Measurements from ENCODE around the gene PCDH18. TPM values are rescaled to one million over a fixed set of nuclear protein-coding genes. Genes with fewer than 3 reads are reported as not detected.
"Not testable (repeated sequence)": the region's sequence is repeated elsewhere in the genome, so short reads cannot be mapped to it uniquely, and the experiment has no call there.

The PCDH18 gene
- total RNA-seq, 4 donors from 2014 or later = 10.6 to 27.1 (median 20.8) TPM

DNA sequence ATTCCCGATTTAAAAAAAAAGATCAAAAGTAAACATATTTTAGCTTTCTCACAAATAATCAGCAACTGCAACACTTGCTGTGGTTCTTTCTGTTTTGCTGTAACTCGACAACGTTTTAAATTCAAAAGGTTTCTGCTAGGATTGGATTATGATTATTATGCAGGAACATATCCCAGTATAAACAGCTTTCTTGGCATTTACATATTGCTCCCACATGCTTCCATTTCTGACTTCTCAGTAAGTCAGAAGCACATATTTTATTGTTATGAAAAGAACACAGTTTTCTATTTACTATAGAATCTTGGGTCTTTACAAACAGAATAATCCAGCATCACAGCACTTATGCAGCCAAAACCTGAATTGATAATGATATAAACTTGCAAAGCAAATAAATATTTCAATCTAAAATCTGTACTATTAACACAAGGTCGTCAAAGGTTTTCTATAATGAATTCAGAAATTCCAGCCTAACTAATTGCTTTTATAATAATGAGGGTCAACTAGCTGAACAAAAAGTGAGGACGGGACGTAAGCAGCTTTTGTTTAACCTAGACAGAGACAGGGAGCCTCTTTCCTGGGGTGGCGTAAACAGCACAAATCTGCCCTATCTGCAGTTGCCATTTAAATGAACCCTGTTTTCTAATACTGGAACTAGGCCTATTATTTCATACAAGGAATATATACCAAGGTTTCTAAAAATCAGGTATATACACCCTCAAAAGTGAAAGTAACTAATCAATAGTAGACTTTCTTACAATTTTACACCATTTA, 9.8 kb upstream of the PCDH18 start:
- no peak for DNase-seq
- Histone ChIP-seq H3K27me3 (no peaks in the 10 kb centered on the region), H3K4me1 (peaks cover 0 to 3% (median 0%) of the 10 kb centered on the region in 4 donors), H3K36me3 (no peaks in the 10 kb centered on the region), H3K27ac (peak overlapping the region; percentile 28 to 63 (median 56)), H3K4me3 (peak overlapping the region in 3 of 4 donors; percentile 3 to 18 (median 7)), H3K9me3 (no peaks in the 10 kb centered on the region)
- WGBS, 2 donors (ENCODE audit: low coverage in 1 of 2) = 36 to 44% methylated on average over 7 of the region's 7 CpGs
- in situ Hi-C loops (cut with MboI; ENCODE audit: low pct_ligation_motif_present in 1 of 4, low pct_unique_long_range_greater_than_20kb in 1 of 4, low sequenced_read_pairs in 3 of 4) = loop anchor here in 1 of 4 donors (10.0 kb wide), 1 partner anchor 163 kb away; no protein-coding TSS in a partner anchor
- TF ChIP-seq, protein P1, sequence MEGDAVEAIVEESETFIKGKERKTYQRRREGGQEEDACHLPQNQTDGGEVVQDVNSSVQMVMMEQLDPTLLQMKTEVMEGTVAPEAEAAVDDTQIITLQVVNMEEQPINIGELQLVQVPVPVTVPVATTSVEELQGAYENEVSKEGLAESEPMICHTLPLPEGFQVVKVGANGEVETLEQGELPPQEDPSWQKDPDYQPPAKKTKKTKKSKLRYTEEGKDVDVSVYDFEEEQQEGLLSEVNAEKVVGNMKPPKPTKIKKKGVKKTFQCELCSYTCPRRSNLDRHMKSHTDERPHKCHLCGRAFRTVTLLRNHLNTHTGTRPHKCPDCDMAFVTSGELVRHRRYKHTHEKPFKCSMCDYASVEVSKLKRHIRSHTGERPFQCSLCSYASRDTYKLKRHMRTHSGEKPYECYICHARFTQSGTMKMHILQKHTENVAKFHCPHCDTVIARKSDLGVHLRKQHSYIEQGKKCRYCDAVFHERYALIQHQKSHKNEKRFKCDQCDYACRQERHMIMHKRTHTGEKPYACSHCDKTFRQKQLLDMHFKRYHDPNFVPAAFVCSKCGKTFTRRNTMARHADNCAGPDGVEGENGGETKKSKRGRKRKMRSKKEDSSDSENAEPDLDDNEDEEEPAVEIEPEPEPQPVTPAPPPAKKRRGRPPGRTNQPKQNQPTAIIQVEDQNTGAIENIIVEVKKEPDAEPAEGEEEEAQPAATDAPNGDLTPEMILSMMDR (IDR thresholded peaks at IDR 0.05) = no peak
- TF ChIP-seq EP300 (IDR thresholded peaks at IDR 0.05; ENCODE audit: low read depth) (no peak), POLR2AphosphoS5 (IDR thresholded peaks at IDR 0.05) (no peak), POLR2A (IDR thresholded peaks at IDR 0.05) (no peak)
- intact Hi-C loops (cut with DNase I; ENCODE audit: low total_unique reads) = no loop called here

DNA sequence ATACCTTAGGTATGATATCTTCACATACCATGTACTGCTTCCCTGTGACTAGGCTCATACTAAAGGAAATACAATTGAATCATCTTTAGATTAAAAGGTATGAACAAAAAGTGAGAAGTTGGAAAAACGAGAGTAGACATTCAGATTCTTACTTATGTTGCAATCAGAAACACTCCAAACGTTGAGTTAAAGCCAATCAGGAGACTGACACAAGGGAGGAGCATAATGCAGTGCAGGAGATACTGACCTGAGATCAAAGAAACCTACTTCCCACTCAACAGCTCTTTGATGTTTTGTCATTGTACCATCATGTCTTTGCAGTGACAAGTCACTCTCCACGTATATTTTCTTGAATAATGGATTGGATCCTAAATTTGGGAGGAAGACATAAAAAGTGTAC, 8.9 kb upstream of the PCDH18 start:
- in situ Hi-C loops (cut with MboI; ENCODE audit: low pct_ligation_motif_present in 1 of 4, low pct_unique_long_range_greater_than_20kb in 1 of 4, low sequenced_read_pairs in 3 of 4) = loop anchor here in 1 of 4 donors (10.0 kb wide), 1 partner anchor 164 kb away; no protein-coding TSS in a partner anchor
- no peaks in the 10 kb centered on the region for H3K27me3 ChIP-seq
- H3K36me3 ChIP-seq = no peaks in the 10 kb centered on the region
- WGBS, 2 donors (ENCODE audit: low coverage in 1 of 2) = 22 to 26% methylated on average over 3 of the region's 3 CpGs
- peak overlapping the region; percentile 28 to 63 (median 56) for H3K27ac ChIP-seq
- H3K4me3 ChIP-seq = no peak overlapping the region
- H3K4me1 ChIP-seq = peaks cover 0 to 3% (median 0%) of the 10 kb centered on the region in 4 donors
- intact Hi-C loops (cut with DNase I; ENCODE audit: low total_unique reads) = no loop called here
- TF ChIP-seq, protein P1 (IDR thresholded peaks at IDR 0.05) = no peak
- H3K9me3 ChIP-seq = no peaks in the 10 kb centered on the region
- no peak for DNase-seq

DNA sequence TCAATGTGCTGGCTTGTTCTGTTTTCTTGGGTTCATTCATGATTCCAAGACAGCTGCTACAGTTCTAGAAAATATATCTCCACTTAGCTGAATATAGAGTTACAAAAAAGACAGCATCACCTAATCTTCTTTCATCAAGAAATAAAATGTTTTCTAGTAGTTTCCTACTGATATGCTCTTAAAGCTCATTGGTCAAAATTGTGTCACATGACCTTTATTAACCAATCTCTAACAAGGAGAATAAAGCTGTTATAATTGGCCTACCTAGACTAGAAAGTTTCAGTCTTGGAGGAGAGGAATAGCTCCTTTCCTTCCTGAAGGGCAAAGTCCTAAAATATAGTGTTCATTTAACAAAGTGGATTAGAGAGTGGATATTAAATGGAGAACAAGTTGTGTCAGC, 8.1 kb upstream of the PCDH18 start:
- no peaks in the 10 kb centered on the region for H3K9me3 ChIP-seq
- no peak overlapping the region for H3K4me3 ChIP-seq
- no peaks in the 10 kb centered on the region for H3K27me3 ChIP-seq
- intact Hi-C loops (cut with DNase I; ENCODE audit: low total_unique reads) = no loop called here
- in situ Hi-C loops (cut with MboI; ENCODE audit: low pct_ligation_motif_present in 1 of 4, low pct_unique_long_range_greater_than_20kb in 1 of 4, low sequenced_read_pairs in 3 of 4) = loop anchor here in 1 of 4 donors (10.0 kb wide), 1 partner anchor 164 kb away; no protein-coding TSS in a partner anchor
- H3K27ac ChIP-seq = no peak overlapping the region
- H3K36me3 ChIP-seq = no peaks in the 10 kb centered on the region
- H3K4me1 ChIP-seq = peaks cover 0 to 3% (median 0%) of the 10 kb centered on the region in 4 donors
- no peak for TF ChIP-seq POLR2A (IDR thresholded peaks at IDR 0.05)
- TF ChIP-seq EP300 (IDR thresholded peaks at IDR 0.05; ENCODE audit: low read depth) = no peak
- no peak for TF ChIP-seq POLR2AphosphoS5 (IDR thresholded peaks at IDR 0.05)
- DNase-seq = no peak

DNA sequence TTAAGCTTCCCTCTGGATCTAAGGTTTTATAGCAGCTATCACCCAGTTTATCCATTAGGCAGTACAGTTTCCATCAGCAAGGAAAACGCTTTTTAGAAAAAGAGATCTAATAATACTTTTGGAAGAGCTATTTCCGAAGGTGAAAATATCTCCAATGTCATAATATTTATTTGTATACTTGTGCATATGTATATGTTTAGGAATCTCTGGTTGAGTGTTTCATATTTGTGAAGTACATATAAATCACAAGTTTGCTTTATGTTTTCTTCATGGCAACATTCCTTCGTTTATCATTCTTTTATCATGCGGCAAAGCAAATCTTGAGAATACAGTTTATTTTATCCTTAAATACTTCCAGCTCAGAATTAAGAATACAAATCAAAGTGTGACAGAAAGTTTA, 6.2 kb upstream of the PCDH18 start:
- DNase-seq = no peak
- Histone ChIP-seq H3K36me3 (no peaks in the 10 kb centered on the region), H3K4me1 (peaks cover 0 to 3% (median 0%) of the 10 kb centered on the region in 4 donors), H3K4me3 (no peak overlapping the region), H3K27me3 (no peaks in the 10 kb centered on the region), H3K9me3 (no peaks in the 10 kb centered on the region), H3K27ac (no peak overlapping the region)
- 60 to 65% methylated on average over 4 of the region's 4 CpGs for WGBS, 2 donors (ENCODE audit: low coverage in 1 of 2)
- TF ChIP-seq, protein P1 (IDR thresholded peaks at IDR 0.05) = no peak
- TF ChIP-seq EP300 (IDR thresholded peaks at IDR 0.05; ENCODE audit: low read depth) (no peak), POLR2AphosphoS5 (IDR thresholded peaks at IDR 0.05) (no peak), POLR2A (IDR thresholded peaks at IDR 0.05) (no peak)
- in situ Hi-C loops (cut with MboI; ENCODE audit: low pct_ligation_motif_present in 1 of 4, low pct_unique_long_range_greater_than_20kb in 1 of 4, low sequenced_read_pairs in 3 of 4) (no loop called here), intact Hi-C loops (cut with DNase I; ENCODE audit: low total_unique reads) (no loop called here)

DNA sequence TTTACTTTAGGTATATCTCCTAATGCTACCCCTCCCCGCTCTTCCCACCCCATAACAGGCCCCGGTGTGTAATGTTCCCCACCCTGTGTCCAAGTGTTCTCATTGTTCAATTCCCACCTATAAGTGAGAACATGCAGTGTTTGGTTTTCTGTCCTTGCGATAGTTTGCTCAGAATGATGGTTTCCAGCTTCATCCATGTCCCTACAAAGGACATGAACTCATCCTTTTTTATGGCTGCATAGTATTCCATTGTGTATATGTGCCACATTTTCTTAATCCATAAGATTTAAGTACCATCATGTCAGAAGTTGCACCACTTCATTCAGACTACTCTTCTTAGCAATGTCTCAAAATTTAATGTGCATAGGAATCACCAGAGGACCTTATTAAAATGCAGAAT, 5.5 kb upstream of the PCDH18 start:
- in situ Hi-C loops (cut with MboI; ENCODE audit: low pct_ligation_motif_present in 1 of 4, low pct_unique_long_range_greater_than_20kb in 1 of 4, low sequenced_read_pairs in 3 of 4); H3K4me1 ChIP-seq; intact Hi-C loops (cut with DNase I; ENCODE audit: low total_unique reads); H3K9me3 ChIP-seq; DNase-seq; H3K27ac ChIP-seq; H3K27me3 ChIP-seq; H3K36me3 ChIP-seq; H3K4me3 ChIP-seq: not testable (repeated sequence)
- WGBS, 2 donors (ENCODE audit: low coverage in 1 of 2) = 82 to 85% methylated on average over 3 of the region's 3 CpGs

All from transverse colon (tissue), 4 donors.